Amniotic epithelial cell (primary cell): ENCODE results near the gene FGD6.
A peak's percentile ranks its signal among the peaks of the same experiment; 100 is the strongest.
"Not testable (repeated sequence)": the region's sequence is repeated elsewhere in the genome, so short reads cannot be mapped to it uniquely, and the experiment has no call there.

ENCODE experiments used
- DNase-seq: peaks from one replicate; pipeline ENCODE4 v3.0.0-alpha.2; 2010; ENCODE audit warnings: low read depth

Gene FGD6

DNA sequence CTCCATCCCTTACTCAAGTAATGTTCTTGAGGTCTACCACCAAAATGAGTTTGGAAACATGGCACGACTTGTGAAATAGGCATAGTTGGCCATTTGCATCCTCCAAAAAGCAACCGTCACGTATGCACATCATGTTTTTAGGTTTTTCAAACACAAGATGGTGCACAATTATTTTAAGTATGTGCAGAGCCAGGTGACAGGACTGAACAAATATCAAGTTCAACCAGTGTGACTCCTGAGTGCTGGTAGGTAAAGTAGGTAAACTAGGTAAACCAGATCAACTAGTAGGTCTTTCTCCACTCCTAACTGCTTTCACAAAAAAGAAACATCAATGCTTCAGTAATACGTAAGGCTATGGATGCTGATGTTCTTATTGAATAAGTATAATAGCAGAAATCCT is 39.1 kb downstream of the FGD6 start:
- no peak for DNase-seq

GRCh38 chr12:95177201-95177768 is 40.0 kb downstream of the FGD6 start:
- peak; percentile 65 for DNase-seq

- DNase-seq = peak; percentile 97
Observed at GRCh38 chr12:95173392-95174251, 43.6 kb downstream of the FGD6 start.

- peak; percentile 93 for DNase-seq
Observed at GRCh38 chr12:95169368-95169767, 47.9 kb downstream of the FGD6 start.

GRCh38 chr12:95168746-95169145 is 48.5 kb downstream of the FGD6 start:
- peak; percentile 42 for DNase-seq

DNA sequence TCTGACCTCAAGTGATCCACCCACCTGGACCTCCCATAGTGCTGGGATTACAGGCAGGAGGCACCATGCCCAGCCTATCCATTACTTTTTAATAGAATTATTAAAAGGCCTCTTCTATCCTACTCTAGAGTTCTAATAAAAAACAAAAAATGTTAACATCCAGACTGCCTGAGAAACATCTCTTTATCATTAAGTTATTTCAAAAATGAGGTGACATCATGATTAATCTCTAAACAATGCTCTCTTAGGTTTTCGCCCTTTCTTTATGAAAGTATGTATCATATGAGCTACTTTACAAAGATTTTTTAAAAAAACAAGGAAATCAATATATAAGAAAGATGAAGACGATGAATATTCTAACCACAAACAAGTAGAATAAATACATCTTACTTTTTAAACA is 52.6 kb downstream of the FGD6 start:
- peak; percentile 59 for DNase-seq

DNA sequence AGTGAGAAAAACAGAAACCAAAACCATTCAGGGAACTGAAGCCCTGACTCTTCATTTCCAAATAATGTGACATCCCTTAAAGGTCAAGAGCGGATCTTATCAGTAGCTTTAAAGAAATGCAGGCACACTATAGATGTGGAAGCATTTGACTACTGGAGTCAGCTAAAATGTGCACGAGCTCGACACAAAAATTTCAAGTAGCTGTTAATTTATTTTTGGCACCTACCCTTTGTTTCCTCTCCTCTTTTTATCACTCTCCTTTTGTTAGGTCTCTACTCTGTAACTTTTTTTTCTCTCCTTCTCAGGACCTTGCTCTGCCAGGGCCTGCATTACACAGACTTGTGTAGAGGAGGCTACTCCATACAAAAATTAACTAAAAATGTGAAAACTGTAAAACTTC is 58.3 kb downstream of the FGD6 start:
- no peak for DNase-seq

DNA sequence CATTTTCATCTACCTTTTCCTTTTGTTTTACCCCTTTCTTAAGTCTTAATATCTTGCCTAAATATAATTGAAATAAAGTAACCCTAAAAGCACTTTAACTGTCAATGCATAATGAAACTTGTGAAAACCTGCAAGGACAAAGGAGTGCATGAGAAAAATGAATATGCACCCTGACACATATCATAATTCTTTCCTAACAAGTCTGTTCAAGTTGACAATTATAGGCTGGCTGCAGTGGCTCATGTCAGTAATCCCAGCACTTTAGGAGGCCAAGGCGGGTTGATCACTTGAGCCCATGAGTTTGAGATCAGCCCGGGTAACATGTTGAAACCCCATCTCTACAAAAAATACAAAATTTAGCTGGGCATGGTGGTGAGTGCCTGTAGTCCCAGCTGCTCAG is 65.4 kb downstream of the FGD6 start:
- no peak for DNase-seq

- no peak for DNase-seq
Observed at GRCh38 chr12:95151406-95151805, 65.9 kb downstream of the FGD6 start.

DNA sequence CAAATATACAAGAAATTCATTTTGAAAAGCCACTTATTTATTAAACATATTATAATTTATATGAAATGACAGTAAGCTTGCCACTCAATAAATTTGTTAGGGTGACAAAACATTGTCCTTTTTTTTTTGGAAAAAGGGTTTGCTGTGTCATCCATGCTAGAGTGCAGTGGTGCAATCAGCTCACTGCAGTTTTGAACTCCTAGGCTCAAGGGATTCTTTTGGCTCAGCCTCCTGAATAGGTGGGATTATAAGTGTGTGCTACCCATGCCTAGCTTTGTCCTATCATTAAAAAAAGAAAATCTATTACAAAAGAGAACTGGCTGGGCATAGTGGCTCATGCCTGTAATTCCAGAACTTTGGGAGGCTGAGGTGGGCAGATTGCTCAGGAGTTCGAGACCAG is 66.8 kb downstream of the FGD6 start:
- no peak for DNase-seq

DNA sequence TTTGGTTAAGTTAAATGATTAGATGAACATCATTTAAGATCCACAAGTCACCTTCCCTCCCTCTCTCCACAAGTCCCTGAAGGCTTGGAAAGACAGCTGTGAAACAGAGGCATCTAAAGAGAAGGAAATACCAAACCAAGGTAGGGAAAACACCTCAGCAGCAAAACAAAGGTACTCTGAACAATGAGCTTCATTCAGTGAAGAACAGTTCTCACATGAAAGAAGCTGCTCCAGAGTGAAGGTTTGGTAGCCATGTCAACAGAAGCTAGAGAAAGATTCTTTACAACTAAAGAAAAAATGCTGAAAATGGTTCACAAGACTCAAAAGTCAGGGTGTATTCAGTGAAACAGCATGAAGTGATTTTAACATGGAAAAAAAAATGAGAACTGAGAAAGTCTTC is 69.4 kb downstream of the FGD6 start:
- no peak for DNase-seq

DNA sequence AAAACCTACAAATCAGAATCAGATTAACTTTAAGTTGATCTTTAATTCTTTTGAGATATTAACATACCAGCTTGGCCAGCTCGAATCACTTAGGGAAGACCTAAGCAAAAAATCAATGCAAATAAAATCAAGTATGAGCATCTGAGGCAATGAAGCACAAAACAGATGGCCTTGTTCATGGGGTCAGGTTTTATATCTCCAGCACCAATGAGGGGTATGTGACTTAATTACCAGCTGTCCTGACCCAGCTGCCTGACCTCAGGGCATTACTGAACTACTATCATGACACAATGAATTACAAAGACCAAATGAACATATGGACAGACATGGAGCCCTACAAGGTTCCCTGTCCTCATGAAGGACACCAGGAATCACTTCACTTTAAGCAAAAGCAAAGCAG is 70.5 kb downstream of the FGD6 start:
- no peak for DNase-seq

GRCh38 chr12:95143621-95144205 is 73.6 kb downstream of the FGD6 start:
- no peak for DNase-seq

GRCh38 chr12:95142431-95143151 is 74.7 kb downstream of the FGD6 start:
- DNase-seq = no peak

- DNase-seq = no peak
Observed at GRCh38 chr12:95141310-95141709, 76.0 kb downstream of the FGD6 start.

- not testable (repeated sequence) for DNase-seq
Observed at GRCh38 chr12:95138031-95138430, 79.2 kb downstream of the FGD6 start.

GRCh38 chr12:95136598-95136997 is 80.7 kb downstream of the FGD6 start:
- DNase-seq = no peak

GRCh38 chr12:95134085-95134484 is 83.2 kb downstream of the FGD6 start:
- DNase-seq = no peak

DNA sequence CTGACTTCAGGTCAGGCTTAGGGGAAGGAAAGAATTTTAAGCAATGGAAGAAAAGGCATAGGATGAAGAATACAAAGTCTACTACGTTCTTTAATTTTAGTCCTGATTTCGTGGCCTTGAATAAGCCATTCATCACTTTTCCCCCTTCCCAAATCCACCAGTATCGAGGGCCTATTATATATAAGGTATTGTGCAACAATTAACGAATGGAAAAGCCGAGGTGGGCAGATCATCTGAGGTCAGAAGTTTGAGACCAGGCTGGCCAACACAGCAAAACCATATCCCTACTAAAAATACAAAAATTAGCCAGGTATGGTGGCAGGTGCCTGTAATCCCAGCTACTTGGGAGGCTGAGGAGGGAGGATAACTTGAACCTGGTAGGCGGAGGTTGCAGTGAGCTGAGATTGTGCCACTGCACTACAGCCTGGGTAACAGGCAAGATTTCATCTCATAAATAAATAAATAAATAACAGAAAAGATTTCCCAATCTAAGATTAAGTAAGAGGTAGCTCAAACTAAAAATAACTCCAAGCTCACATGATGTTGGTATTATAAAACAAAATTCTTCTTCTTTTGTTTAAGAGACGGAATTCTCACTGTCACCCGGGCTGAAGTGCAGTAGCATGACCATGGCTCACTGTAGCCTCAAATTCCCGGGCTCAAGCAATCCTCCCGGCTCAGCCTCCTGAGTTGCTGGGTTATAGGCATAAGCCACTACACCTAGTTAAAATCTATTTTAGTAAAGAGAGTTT is 85.5 kb downstream of the FGD6 start:
- peak; percentile 49 for DNase-seq

DNA sequence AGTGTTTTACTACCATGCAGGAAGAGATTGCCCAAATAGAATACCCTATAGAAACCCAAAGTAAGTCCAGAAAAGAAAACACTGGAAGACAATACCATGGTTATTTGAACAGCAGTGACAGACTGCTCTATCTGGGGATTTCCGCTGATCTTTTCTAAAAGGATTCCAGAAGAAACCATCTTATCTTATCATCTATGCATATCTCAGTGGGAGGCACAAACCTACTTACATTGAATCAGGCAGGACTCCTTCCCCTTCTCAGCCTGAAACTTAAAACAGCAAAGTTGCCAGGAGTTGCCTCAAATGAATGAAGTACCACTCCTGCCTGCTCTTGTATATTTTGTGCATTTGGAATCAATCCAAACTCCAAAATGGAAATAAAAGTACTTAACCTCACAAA is 87.2 kb downstream of the FGD6 start:
- DNase-seq = peak; percentile 85

DNA sequence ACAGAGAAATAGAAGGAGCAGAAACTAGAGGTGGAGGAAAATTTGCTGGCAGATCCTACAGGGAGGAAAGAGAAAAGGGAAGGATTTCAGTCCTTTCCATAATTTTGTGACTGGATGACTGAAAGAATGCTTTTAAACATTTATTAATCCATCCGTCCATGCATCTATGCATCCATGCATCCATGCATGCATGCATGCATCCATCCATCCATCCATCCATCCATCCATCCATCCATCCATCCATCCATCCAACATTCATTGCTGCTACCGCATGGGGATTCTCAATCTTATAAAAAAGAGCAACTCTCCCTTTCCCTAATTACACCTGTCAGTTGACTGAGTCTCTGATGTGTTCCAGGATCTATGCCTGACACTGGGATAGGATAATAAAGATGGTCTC is 88.2 kb downstream of the FGD6 start:
- no peak for DNase-seq

DNA sequence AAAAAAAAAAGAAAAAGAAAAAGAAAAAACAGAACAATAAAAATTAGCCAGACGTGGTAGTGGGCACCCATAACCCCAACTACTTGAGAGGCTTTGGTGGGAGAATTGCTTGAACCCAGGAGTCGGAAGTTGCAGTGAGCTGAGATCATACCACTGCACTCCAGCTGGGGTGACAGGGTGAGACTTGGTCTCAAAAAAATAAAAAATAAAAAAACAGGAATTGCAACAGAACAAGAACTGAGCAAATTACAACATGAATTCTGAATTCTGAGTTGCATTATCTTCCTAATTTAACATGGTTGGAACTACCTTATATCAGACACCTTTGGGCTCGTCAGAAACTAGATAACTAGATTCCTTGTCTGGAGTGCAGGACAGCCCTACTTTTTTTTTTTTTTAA is 90.5 kb downstream of the FGD6 start:
- DNase-seq = no peak
